ENCODE measurements around the gene PARP4. TPM values are rescaled to one million over a fixed set of nuclear protein-coding genes. Genes with fewer than 3 reads are reported as not detected.
"Not testable (repeated sequence)": the region's sequence is repeated elsewhere in the genome, so short reads cannot be mapped to it uniquely, and the experiment has no call there.

Gene PARP4
- total RNA-seq, 1 donor from 2014 or later, result 41.5 TPM

DNA sequence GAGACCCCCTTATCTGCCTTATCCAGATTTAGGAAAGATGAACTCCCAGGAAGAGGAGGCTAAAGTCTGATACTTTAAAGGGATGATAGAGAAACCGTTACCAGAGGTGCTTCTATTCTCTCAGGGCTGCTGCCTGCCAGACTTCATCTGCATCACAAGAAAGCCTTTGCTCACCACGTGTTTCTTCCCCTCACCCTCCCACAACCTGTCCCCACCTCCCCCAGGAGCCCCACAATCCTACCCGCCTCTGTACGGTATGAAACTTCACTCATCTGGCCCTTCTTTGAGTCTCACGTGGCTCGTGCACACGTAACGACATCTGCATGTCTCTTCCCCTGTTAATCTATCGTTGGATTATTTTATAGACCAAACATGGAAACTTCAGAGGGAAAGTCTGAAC, 67.7 kb downstream of the PARP4 start:
- ATAC-seq, result not testable (repeated sequence)

- ATAC-seq, result no peak
These were observed 69.2 kb downstream of the PARP4 start for GRCh38 chr13:24443366-24443765.

DNA sequence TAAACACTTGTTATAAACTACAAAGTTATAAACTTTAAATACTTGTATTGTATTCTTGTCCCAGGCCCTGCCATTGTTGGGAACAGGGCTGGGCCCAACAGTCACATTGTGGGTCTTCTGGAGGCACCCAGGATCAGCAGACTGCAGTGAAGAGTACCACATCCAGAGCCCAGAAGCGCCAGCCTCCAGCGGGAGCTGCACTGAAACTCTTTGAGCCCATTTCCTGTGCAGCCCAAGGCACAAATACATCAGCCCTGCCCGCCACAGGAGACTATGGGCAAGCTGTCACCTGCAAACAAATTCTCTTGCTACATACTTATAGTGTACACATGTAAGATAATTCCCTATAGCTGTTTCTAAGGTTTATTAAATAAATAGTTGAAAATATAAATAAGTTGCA, 86.5 kb downstream of the PARP4 start:
- ATAC-seq, result not testable (repeated sequence)

GRCh38 chr13:24419668-24420067, 92.9 kb downstream of the PARP4 start:
- ATAC-seq, result not testable (repeated sequence)

DNA sequence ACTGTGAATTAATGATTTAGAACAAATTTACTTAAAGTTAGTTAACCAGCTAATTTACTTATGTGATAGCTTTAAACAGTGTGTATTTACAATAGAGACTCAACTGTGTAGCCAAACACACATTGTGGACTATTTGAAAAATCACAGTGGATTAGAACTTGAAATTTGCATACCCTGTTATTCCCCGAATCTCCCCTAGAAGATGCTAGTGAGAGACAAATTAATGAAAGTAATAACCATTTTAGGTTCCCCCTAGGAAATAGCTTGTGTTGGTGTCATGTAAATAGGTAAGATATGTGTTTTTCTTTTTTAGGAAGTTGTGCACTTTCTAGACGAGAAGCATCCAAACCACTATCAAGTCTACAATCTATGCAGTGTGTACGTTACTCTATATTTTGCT, 104.7 kb downstream of the PARP4 start:
- ATAC-seq, result no peak

DNA sequence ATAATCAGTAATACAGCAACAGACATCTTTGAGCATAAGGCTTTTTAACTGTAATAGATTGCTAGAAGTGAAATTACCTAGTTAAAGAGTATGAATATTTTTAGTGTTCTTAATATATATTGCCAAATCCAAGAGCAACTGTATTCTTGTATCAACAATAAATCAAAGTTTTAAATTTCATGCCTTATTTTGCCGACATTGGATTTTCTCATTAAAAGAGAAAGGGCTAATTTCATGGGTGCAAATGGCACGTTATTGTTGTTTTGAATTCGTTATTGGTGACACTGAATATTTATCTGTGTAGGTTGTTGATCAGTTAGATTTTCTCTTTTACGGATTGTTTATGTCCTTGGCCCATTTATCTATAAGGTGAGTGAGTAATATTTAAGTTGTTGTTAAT, 106.1 kb downstream of the PARP4 start:
- no peak for ATAC-seq

DNA sequence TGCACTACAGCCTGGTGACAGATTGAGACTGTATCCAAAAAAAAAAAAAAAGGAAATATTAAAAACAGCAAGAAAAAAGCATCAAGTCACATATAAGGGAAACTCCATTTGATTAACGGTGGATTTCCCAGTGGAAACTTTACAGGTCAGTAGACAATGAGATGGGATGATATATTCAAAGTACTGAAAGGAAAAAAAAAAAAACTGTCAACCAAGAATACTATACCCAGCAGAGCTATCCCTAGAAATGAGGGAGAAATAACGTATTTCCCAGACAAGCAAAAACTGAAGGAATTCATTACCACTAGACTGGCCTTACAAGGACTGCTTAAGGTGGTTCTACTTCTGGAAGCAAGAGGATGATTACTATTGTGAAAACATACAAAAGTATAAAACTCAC, 115.8 kb downstream of the PARP4 start:
- no peak for ATAC-seq

GRCh38 chr13:24392972-24393371, 119.6 kb downstream of the PARP4 start:
- no peak for ATAC-seq

- ATAC-seq, result not testable (repeated sequence)
These were observed 120.6 kb downstream of the PARP4 start for GRCh38 chr13:24391771-24392683.

- not testable (repeated sequence) for ATAC-seq
These were observed 121.8 kb downstream of the PARP4 start for GRCh38 chr13:24390795-24391194.

- ATAC-seq, result no peak
These were observed 123.1 kb downstream of the PARP4 start for GRCh38 chr13:24389506-24389905.

DNA sequence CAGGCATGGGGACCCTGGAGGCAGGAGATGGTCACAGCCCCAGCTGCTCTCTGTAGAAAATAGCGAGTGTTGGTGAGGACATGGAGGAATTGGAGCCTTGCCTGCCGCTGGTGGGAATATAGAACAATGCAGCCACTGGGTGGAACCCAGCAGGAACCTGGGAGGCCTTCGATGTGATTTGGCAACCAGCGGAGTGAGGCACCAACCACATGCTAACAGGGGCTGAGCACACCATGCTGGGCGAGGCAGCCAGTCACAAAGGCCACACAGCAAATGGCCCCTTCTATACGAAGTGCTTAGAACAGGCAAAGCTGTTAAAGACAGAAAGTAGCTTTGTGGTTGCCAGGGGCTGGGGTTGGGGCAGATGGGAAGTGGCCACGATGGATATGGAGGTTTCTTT, 123.8 kb downstream of the PARP4 start:
- not testable (repeated sequence) for ATAC-seq

- ATAC-seq, result no peak
These were observed 125.5 kb downstream of the PARP4 start for GRCh38 chr13:24386816-24387708.

DNA sequence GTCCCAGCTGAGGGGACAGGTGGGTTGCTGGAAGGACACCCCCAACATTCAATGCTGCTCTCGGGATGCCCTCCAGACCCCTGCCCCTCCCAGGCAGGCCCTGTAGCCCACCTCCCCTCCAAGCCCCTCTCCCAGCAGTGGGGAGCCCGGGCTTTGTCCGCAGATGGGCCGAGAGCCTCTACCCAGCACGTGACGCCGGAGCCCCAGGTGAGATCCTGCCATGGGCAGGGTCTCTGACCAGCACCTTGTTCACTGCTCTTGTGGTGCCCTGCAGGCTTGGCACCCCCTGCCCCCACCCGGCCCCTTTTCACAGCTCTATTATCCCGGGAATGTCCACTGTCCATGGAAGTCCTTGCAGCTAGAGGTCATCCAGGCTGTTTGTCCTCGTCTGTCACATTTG, 126.7 kb downstream of the PARP4 start:
- no peak for ATAC-seq

GRCh38 chr13:24384946-24385345, 127.6 kb downstream of the PARP4 start:
- peak; percentile 23 for ATAC-seq

- ATAC-seq, result not testable (repeated sequence)
These were observed 128.5 kb downstream of the PARP4 start for GRCh38 chr13:24384091-24384490.

DNA sequence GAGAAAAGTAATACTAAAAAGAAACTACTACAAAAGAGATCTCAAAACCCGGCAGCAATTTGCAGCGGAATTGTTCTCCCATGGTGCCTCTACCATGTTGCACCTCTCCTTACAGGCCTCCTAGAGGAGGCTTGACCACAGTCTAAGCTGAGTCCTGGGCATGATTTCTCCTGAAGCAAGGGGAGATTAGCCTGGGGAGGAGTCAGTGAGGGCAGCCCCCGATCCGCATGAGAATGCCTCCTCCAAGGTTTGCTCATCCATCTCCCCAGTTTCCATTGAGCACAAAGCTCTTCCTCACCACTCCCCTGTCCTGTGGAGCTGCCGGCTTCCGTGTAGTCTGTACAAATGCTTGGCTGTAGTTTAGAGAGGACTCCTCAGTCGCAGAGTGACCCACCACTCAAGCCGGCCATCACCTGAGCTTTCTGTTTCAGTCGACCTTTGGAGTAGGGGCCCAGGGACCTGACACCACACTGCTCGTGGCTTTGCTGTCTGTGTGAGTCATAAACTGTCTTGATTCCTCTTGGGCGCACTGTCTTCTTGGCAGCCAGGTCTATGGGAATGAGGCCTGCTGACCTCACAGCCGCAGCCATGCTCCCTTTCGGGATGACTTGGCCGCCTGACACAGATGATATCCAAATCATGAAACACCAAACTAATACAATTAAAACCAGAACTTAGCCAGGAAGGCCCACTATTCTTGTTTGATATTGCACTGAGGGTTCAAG, 130.9 kb downstream of the PARP4 start:
- no peak for ATAC-seq

DNA sequence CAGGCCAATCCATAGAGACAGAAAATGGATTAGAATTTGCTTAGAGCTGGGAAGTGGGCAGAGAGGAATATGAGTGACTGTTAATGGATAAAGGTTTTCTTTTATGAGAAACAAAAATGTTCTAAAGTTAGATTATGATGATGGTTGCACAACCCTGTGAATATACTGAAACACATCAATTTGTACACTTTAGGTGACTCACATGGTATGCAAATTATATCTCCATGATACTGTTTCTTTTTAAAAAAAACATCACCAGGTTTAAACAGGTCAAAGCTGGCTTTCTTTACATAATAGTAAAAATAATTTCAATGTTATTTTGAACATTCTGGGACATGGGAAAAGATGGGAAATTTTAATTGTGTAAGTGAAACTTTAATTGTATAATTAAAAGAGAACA, 131.7 kb downstream of the PARP4 start:
- not testable (repeated sequence) for ATAC-seq

- not testable (repeated sequence) for ATAC-seq
These were observed 132.4 kb downstream of the PARP4 start for GRCh38 chr13:24380227-24380626.

DNA sequence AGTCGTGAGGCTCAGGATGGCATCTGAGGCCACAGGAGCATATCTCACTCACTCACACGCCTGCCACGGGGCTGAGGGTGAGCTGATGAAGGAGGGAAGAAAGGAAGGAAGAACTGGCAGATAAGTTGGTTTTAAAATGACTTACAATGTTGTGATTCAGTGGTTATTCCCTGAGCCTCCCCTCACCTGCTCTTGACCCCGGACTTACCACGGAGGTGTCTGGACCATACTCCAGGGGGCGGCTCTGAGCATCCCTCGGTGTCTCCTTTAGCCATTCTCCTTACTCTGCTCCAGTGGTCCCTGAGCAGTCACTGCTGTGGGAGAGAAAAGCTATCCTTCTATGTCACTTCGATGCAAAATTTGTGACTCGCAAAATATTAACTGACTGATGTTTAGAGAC, 141.3 kb downstream of the PARP4 start:
- not testable (repeated sequence) for ATAC-seq

Measured in esophagus mucosa (tissue), 1 donor.